CD4-positive, alpha-beta T cell treated with Interleukin-21 for 1 hour (primary cell): ENCODE measurements around the gene SVOP.
"Not testable (repeated sequence)": the region's sequence is repeated elsewhere in the genome, so short reads cannot be mapped to it uniquely, and the experiment has no call there.

Experiments used
- DNase-seq: peaks from one replicate; pipeline ENCODE4 v3.0.0-alpha.2; 2020

Gene SVOP, protein sequence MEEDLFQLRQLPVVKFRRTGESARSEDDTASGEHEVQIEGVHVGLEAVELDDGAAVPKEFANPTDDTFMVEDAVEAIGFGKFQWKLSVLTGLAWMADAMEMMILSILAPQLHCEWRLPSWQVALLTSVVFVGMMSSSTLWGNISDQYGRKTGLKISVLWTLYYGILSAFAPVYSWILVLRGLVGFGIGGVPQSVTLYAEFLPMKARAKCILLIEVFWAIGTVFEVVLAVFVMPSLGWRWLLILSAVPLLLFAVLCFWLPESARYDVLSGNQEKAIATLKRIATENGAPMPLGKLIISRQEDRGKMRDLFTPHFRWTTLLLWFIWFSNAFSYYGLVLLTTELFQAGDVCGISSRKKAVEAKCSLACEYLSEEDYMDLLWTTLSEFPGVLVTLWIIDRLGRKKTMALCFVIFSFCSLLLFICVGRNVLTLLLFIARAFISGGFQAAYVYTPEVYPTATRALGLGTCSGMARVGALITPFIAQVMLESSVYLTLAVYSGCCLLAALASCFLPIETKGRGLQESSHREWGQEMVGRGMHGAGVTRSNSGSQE

GRCh38 chr12:109020796-109021380 is at the start of gene SVOP:
TSS of gene SVOP (minus strand) at chr12:109021068. CDS start at chr12:109020868, 200 bp downstream.
- DNase-seq, result peak; percentile 5

DNA sequence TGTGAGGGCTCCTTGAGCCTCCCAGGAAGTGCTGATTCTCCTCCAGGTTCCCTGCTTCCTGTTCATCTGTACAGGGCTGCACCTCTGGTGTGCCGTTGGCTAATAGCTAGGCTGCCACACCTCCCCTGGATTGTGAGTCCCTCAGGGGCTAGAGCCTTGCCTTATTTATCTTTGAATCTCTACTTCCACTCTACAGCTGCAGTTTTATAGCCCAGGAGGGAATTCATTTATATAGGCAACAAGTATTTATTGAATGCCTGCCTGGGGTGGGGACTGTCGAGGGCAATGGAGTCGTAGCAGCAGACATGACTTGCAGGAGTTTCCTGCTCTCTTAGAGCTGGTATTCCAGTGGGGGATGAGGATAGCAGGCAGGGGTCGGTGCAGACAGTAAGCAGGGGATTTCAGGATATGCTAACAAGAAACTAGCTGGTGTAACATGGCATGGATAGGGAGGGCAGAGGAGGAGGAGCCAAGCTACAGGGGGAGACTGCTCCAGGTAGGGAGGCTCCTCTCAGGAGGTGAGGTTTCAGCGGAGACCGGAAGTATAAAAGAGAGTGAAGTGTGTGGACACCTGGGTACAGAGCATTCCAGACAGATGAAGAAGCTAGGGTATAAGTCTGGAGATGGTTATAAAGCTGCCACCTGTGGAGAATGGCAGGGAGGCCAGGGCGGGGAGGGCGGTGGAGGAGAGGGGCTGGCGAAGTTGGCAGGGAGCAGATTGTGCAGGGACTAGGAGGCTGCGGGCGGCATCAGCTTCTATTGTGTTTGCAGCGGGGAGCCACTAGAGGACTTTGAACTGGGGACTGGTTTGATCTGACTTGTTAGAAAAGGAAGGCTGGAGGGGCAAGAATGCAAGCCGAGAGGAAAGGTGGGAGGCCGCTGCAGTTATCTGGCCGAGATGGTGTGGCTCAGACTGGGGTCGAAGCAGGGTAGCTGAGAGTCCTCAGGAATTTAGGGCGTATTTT is 48.7 kb upstream of the SVOP start:
- no peak for DNase-seq

DNA sequence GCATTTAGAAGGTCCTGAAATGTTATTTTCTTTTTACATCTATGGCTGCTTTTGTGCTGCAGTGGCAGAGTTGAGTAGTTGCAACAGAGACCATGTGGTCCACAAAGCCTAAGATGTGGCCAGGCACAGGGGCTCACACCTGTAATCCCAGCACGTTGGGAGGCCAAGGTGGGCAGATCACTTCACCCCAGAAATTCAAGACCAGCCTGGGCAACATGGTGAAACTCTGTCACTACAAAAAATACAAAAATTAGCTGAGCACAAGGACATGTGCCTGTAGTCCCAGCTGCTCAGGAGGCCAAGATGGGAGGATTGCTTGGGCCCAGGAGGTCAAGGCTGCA is 45.0 kb upstream of the SVOP start:
- no peak for DNase-seq

GRCh38 chr12:109065154-109065852 is 44.4 kb upstream of the SVOP start:
- no peak for DNase-seq

- no peak for DNase-seq
Measured at GRCh38 chr12:109064143-109064542, 43.3 kb upstream of the SVOP start.

GRCh38 chr12:109058773-109059172 is 37.9 kb upstream of the SVOP start:
- DNase-seq, result no peak

GRCh38 chr12:109057376-109057775 is 36.5 kb upstream of the SVOP start:
- DNase-seq, result no peak

DNA sequence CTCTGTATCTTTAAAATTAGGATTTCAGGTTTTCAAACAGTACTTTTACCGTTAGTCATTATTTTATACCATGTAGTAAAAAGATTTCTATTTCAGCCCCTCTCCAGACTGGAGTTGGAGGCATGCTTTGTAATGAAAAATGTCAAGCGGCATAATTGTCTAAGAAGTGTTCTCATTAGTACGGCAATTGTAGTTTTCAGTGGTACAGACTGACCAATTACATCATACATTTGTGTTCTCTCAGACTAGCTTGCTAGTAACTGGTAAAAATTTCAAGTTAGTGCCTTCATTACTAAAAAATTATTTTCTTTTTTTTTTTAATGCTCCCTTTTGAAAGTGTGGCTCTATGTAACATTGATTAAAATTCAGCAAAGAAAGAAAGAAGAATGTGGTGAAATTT is 36.0 kb upstream of the SVOP start:
- no peak for DNase-seq

DNA sequence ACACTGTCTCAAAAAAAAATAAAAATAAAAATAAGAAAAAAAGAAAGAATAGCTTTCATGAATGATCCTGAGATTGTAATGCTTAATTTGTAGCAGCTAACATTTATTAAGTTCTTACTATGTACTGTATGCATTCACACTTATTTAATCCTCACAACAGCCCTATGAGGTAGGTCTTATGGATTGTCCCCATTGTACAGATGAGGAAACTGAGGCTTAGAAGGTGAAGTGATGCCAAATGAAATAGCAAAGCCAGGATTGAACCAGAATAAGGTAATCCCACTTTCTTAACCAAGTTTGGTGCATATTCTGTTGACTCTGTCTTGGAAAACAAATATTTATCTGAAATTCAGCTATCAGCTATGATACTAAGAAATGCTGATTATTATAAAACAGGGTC is 33.7 kb upstream of the SVOP start:
- no peak for DNase-seq

- not testable (repeated sequence) for DNase-seq
Measured at GRCh38 chr12:109054124-109054513, 33.3 kb upstream of the SVOP start.

DNA sequence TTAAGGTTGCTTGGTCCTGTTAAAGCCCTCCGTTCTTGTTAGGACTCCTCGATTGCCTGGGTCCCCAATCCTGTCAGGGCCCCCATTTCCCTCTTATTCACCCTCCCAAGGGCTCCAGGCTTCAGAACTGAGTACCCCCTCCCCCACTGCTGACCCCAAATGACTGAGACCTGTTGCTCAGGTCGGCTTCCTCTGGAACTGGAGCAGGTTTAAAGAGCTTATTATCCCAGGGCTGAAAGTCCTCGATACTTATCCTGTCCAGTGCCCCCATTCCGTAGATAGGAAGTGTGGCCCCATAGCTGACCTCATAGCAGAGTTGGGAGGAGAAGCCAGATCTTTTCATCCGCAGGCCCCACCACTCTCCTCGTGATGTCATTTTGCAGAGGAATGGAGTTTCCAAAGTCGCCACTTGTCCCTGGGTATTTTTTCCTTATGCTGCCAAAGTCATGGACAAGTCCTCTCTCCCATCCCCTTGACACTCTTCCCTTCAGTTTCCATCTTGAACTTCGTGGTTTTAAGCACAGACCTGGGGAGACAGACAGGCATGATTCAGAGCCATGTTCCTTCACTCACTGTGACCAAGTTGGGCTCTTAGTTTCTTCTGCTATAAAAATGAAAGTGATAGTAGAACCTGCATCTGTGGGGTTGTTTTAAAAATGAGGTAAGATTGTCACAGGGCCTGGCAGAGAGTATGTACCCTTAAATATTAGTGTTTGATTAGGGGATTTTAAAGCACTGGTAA is 32.7 kb upstream of the SVOP start:
- DNase-seq, result peak; percentile 74

GRCh38 chr12:109052414-109053323 is 31.8 kb upstream of the SVOP start, which contains the start of gene USP30:
TSS of gene USP30 (plus strand) at chr12:109052576. CDS start at chr12:109052679, 103 bp downstream.
- peak; percentile 88 for DNase-seq

DNA sequence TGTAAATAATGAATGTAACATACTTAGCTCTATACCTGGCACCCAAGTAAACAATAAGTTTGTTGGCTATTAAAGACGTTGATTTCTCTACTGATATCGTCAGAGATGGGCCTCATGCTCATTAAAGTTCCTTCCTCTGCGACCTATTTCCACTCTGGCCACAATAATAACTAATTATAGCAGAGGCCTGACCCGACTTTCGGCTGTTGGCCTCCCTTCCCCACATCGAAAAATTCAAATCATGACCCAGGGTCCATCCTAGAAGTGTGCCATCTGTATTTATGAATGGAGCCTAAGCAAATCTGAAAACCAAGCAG is 31.2 kb upstream of the SVOP start:
- DNase-seq, result no peak

DNA sequence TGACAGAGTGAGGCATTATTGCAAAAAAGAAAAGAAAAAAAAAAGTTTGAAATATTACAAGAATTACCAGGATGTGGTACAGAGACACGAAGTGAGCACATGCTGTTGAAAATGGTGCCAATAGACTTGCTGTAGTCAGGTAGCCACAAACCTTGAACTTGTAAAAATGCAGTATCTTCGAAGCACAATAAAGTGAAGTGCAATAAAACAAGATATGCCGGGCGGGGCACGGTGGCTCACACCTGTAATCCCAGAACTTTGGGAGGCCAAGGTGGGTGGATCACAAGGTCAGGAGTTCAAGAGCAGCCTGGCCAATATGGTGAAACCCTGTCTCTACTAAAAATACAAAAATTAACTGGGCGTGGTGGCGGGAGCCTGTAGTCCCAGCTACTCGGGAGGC is 28.9 kb upstream of the SVOP start:
- not testable (repeated sequence) for DNase-seq

DNA sequence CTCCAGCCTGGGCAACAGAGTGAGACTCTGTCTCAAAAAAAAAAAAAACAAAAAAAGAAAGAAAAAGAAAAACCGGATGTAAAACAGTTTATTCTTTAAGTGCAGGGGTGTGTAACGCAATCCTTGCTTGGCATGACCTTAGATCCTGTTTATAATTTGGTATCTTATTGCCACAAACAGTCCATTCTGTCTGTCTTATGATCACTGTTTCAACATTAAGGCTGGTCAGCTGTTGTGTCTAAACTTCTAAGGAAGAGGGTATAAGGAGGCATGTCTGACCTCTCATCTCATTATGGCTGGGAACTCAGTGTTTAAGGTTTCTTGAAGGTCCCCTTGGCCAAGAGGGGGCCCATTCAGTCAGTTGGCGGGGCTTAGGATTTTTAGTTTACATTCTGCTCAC is 27.8 kb upstream of the SVOP start:
- DNase-seq, result not testable (repeated sequence)

DNA sequence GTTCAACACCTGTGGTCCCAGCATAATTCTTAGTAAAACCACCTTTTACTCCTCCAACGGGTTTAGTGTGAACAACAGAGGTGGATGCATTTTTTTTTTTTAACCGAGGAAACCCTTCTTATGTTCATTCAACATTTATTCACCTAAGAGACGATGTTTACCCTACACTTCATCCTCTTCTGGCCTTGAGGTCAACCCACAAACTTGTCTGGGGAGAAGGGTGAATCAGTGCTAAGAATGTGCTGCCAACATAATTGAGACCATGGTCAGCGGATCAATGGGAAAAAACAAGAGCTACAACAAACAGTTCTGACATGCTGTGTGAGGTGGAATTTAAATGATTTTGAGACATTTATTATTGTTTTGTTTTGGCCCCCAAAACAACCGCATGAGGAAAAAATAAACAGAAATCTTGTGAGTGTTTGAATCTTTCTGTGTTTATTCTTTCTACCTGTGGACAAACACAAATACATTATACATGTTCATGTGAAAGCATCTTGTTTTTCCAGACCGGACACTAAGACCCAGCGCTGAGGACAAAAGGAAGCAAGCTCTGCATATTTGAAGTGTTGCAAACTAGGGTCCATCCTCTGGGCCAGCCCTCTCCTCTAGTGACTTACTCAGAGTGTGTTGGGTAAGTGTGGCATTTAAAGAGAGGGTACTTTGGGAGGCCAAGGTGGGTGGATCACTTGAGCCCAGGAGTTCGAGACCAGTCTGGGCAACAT is 26.4 kb upstream of the SVOP start:
- DNase-seq, result no peak

GRCh38 chr12:109044241-109044640 is 23.4 kb upstream of the SVOP start:
- DNase-seq, result no peak

GRCh38 chr12:109036975-109037374 is 16.1 kb upstream of the SVOP start:
- DNase-seq, result no peak

DNA sequence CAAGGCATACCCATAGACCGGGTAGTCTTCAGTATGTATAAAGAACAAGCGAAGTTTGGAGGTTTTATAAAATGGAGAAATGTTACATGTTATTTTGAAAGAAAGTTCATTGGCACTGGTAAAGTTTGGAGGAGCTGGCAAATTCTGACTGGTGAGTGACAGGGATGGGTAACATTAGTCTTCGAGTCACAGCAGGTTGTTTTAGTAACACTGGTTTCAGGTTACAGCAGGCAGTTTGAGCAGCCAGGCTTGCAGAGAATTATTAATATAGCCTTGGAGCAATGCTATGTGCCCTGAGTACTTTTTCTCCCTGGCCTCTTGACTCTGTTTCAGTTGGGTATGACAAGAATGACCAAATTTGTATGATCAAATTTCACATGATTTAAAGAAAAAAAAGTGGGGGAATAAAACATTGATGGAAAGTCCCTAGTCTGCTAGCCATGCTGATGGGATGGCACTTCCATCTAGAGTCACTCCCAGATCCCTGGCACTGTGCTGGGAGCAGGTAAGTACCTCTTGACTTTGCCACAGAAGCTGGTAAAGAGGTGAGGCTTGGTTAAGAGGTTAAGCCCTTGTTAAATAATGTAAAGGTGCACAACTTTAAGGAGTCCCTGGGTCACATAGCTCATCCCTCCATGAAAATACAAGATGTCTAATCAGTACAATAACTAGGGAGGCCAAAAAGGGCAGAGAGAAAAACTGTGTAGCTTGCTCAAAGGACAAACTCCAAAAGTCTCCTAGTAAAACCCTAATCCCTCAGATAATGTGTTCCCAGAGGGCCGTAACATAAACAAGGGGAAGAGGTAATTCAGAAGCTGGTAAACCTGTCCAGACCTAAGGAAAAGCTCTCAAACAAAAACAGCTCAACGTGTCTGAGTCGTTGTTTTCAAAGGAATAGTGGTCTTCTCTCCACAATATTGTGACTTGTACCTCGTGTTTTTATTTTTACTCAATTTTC is 12.7 kb upstream of the SVOP start:
- no peak for DNase-seq
